Ovary (tissue), 3 donors: ENCODE results near the gene DIP2C.

Experiments
- CTCF ChIP-seq, 3 donors: fragments of 450-650 bp in 2 of 3; fragments of 200-600 bp in 1 of 3; IDR thresholded peaks; one replicate each; pipeline versions ENCODE4 v1.5.1 to v1.8.0; 2016 to 2022; ENCODE audit warnings: antibody characterized with exemption in 3 of 3, mild to moderate bottlenecking in 1 of 3
- POLR2A ChIP-seq: fragments of 450-650 bp; IDR thresholded peaks from one replicate; pipeline ENCODE4 v1.6.1; 2017; ENCODE audit warnings: antibody characterized with exemption, mild to moderate bottlenecking, moderate library complexity
- donor health status: DM: no; HTN: no; CAD: no.

- TF ChIP-seq CTCF (IDR thresholded peaks at IDR 0.05) (no peak), POLR2A (no peak)
Observed at GRCh38 chr10:515674-516073, 173.8 kb downstream of the DIP2C start.
